Esophagus squamous epithelium (tissue), 4 donors: ENCODE measurements around the gene ASCL5.

Source experiments
- POLR2A ChIP-seq, 4 donors: fragments of 450-650 bp; IDR thresholded peaks; one replicate each; pipeline ENCODE4 v1.6.1; 2017; ENCODE audit warnings: antibody characterized with exemption in 4 of 4, mild to moderate bottlenecking in 4 of 4, moderate library complexity in 3 of 4
- TF ChIP-seq, protein P1 (sequence below), 6 experiments: fragments of 450-650 bp in 4 of 6; fragments of 200-600 bp in 2 of 6; sonication (generic) in 2 of 6; IDR thresholded peaks; one replicate each; pipeline ENCODE4 v1.5.1; 2016 to 2019; ENCODE audit warnings: antibody characterized with exemption in 6 of 6, mild to moderate bottlenecking in 4 of 6, moderate library complexity in 4 of 6

DNA sequence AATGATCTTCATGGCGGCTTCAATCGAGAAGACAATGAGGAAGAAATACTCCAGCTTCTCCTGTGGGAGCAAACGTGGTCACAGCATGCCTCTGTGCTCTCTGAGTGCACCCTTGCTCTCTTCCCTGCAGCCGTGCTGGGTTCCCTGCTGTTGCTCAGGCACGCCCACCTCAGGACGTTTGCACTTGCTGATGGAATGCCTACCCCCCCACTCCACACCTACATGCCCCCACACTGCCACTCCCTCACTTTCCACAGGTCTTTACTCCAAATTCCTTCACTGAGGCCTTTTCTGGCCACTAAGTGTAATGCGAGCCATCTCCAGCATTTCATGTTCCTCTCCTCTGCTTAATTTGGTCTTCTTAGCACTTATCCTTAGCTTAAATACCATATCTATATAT is 33.0 kb downstream of the ASCL5 start:
- TF ChIP-seq POLR2A (IDR thresholded peaks at IDR 0.05), result no peak
- TF ChIP-seq, protein P1, sequence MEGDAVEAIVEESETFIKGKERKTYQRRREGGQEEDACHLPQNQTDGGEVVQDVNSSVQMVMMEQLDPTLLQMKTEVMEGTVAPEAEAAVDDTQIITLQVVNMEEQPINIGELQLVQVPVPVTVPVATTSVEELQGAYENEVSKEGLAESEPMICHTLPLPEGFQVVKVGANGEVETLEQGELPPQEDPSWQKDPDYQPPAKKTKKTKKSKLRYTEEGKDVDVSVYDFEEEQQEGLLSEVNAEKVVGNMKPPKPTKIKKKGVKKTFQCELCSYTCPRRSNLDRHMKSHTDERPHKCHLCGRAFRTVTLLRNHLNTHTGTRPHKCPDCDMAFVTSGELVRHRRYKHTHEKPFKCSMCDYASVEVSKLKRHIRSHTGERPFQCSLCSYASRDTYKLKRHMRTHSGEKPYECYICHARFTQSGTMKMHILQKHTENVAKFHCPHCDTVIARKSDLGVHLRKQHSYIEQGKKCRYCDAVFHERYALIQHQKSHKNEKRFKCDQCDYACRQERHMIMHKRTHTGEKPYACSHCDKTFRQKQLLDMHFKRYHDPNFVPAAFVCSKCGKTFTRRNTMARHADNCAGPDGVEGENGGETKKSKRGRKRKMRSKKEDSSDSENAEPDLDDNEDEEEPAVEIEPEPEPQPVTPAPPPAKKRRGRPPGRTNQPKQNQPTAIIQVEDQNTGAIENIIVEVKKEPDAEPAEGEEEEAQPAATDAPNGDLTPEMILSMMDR (IDR thresholded peaks at IDR 0.05), result no peak
